Stimulated activated CD4-positive, alpha-beta T cell treated with anti-CD3 and anti-CD28 coated beads, Interleukin-1b, Interleukin-23, amount 100 ng/mL, for 1 hour (primary cell): ENCODE results near the gene RAB9A.
"Not testable (repeated sequence)": the region's sequence is repeated elsewhere in the genome, so short reads cannot be mapped to it uniquely, and the experiment has no call there.

Experiments used
- DNase-seq, 2 donors: peaks; one replicate each; pipeline ENCODE4 v3.0.0-alpha.2; 2020; ENCODE audit warnings: low read depth in 2 of 2

RAB9A gene

DNA sequence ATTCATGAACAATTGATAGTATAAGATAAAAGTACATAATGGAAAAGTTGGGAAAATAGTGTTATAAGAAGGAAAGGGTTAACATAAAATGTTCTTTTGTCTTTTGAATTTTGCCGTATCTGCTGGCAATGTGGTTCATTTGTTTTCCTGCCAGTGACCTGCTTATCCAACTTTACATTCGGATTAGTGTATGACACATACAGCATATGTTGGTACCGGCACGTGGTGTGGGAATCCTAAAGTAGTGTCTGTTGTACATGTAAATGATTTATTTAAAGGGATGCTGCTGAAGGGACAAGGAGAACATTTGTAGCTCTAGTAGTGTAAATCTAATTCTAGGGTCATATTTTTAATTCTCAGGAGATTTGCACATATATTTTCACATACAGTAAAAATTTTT is 11.5 kb downstream of the RAB9A start:
- no peak for DNase-seq

DNA sequence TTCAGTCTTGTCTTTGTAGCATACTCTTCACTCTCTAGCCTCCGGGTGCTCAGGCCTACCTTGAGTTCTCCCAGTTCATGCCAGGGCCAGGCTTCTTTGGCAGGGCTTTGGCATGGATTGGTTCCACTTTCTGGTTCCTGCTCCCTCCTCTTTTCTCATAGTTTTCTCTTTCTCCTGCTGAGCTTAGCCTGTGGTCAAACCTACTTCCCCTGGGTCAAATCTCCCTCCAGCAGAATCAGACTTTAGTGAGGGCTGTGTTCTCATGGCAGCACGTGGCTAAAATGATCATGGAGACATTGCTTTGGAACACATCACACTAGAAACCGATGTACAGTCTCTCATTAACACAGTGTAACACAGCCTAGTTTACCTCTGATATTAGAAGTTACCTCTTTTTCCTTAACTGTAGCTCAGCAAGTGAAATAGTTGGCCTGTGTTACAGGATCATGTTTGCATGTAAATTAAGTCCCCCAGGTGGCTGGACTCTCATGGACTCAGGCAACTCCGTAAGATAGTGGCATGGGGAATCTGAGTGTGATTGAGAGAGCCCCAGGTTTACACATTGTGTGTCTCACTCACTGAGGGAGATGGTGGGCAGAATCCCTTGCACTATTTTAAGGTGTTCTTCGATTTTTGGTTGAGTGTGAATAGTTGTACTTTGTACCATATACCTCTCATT is 13.3 kb downstream of the RAB9A start:
- DNase-seq: no peak

GRCh38 chrX:13703135-13703534 is 14.2 kb downstream of the RAB9A start:
- no peak for DNase-seq

- DNase-seq: no peak
Observed at GRCh38 chrX:13703589-13703988, 14.7 kb downstream of the RAB9A start.

GRCh38 chrX:13711141-13711540 is 22.2 kb downstream of the RAB9A start:
- no peak for DNase-seq

DNA sequence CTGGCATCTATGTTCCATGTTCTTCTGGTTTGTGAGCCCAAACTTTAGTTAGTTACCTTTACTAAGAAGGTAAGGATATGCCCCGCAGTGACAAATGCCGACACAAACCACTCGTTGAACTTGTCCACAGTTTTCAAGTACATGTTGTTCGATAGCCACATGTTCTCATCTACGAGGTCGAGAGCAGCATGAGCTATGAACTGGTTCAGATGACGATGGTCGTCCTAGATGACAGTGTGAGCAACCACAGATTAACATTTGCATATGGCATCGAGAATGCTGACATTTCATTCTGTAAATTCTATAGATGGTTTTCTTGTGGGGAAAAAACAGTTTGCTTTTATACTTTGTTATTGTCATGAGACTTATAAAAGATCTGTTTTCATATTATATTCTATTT is 27.5 kb downstream of the RAB9A start:
- no peak for DNase-seq

DNA sequence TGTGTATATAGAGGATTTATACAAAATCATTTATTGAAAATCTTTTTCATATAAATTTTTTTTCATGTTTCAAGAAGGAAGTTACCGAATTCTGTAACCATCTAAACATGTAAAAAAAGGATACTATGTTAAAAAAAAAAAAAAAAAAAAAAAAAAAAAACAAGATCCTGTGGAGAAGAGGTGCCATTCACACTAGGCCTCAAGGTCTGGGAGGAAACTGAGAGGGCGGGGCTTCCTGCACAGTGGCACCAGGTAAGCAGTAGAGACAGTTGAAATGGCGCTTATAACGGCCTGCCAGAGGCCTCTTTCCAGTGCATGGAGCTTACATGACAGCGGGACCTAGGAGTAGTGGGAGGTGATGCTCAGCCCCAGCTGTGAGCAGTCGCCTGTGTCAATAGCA is 28.0 kb downstream of the RAB9A start:
- peak in 1 of 2 donors; percentile 8 for DNase-seq

- DNase-seq: no peak
Observed at GRCh38 chrX:13717700-13718472, 29.0 kb downstream of the RAB9A start.

- no peak for DNase-seq
Observed at GRCh38 chrX:13719192-13719856, 30.4 kb downstream of the RAB9A start.

GRCh38 chrX:13721371-13721770 is 32.4 kb downstream of the RAB9A start:
- DNase-seq: no peak

- DNase-seq: no peak
Observed at GRCh38 chrX:13721819-13722519, 33.0 kb downstream of the RAB9A start.

- peak in 1 of 2 donors; percentile 3 for DNase-seq
Observed at GRCh38 chrX:13724878-13725277, 36.0 kb downstream of the RAB9A start.

- DNase-seq: not testable (repeated sequence)
Observed at GRCh38 chrX:13726583-13726982, 37.7 kb downstream of the RAB9A start.

GRCh38 chrX:13730523-13730922 is 41.6 kb downstream of the RAB9A start:
- not testable (repeated sequence) for DNase-seq

GRCh38 chrX:13732246-13733067 is 43.5 kb downstream of the RAB9A start:
- DNase-seq: no peak

DNA sequence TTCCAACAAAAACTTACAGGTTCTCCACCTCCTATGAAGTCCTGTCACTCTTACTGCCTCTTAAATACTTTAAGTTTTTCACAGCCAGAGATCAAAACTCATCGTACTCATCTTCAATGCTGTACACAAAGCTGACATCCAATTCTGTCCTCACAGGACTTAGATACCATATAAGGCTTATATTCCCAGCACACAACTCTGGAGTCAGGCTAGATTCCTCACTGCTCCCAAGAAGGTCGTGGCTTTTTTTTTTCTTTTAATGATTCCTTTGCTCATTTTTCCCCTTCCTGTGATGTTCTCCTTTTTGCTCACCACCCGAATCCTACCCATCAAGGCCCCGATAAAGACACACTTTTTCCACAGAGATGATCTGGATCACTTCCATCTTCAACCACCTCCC is 44.6 kb downstream of the RAB9A start:
- DNase-seq: no peak

DNA sequence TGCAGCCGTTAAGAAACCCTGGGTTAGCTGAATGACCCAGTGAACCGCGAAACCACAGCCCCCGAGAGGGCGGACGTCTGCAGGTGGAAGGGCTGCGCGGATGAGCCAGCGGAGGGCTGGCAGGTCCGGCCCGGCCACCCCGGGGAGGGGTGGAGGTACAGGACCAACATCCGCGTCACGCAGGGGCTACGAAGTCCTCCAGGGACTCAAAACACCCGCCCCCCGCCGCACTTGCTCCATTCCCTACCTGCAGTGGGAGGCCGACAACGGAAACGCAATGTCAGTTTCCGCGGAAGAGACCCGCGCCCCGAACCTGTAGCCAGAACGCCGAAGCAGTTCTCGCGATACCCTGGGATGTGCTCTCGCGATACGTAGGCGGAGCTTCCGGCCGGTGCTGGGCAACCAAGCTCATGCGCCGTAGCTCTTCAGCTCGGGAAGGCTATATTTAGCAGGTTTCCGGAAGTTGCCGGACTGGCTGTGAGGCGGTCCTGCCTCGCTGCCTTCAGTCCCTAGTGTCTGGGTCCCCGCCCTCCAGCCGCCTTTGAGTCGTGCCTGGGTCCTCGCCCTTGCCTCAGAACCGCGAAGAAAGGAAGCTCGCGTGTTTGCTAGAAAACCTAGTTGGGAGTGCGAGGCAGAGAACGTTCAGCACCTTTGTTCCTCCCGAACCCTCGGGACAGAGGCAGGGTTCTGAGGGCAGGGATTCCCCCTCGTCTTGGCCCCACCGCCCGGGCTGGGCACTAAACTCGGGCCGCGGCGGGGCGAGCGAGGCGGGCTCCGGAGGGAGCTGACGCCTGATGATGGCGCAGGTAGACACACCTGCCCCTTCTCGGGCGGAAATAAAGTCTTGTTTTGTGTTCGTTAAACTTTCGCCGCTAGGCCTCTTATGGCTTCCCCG is 45.6 kb downstream of the RAB9A start, which contains the start of the genes OFD1 and TRAPPC2:
OFD1 (plus strand) TSS at position 471 of the 895 bp plus-strand sequence; CDS start at position 795, 324 bp downstream.
TRAPPC2 (minus strand) TSS at position 343 of the 895 bp plus-strand sequence. CDS start 14,657 bp downstream, outside the sequence.
- DNase-seq: peak; percentile 71 to 74

DNA sequence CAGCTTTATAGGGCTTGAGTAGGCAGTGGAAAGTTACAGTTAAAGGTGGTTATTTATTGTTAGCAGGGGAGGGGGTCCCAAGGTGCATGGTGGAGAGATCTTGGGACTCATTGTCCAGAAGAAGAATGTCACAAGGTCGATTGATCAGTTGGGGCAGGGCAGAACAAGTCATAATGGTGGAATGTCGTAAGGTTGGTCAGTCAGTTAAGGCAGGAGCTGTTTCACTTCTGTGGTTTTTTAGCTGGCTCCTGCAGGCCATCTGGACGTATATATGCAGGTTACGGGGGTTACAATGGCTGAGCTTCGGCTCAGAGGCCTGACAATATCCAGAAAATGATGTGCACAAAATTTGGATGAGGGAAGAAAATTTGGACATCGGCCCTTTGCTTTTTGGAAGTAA is 52.8 kb downstream of the RAB9A start:
- no peak for DNase-seq

- DNase-seq: no peak
Observed at GRCh38 chrX:13742397-13743176, 53.7 kb downstream of the RAB9A start.
